Measurements from ENCODE around the gene ISL2.

The ISL2 gene

GRCh38 chr15:76391309-76391708 is 54.7 kb downstream of the ISL2 start:
- ATAC-seq = no peak
- TF ChIP-seq ZNF565 (CRISPR knock-in tag; conservative IDR thresholded peaks at IDR 0.05; ENCODE audit: low read depth) (no peak), CSDC2 (CRISPR knock-in tag; IDR thresholded peaks at IDR 0.05) (no peak), ZNF70 (CRISPR knock-in tag; IDR thresholded peaks at IDR 0.05) (no peak), OSR1 (CRISPR knock-in tag; IDR thresholded peaks at IDR 0.05) (no peak), SNAI2 (CRISPR knock-in tag; IDR thresholded peaks at IDR 0.05) (no peak), ARNTL (CRISPR knock-in tag; IDR thresholded peaks at IDR 0.05; ENCODE audit: borderline replicate concordance, low read depth) (no peak), TOX (CRISPR knock-in tag; IDR thresholded peaks at IDR 0.05; ENCODE audit: borderline replicate concordance) (no peak), CSRNP3 (CRISPR knock-in tag; IDR thresholded peaks at IDR 0.05) (no peak), ZNF8 (CRISPR knock-in tag; IDR thresholded peaks at IDR 0.05) (no peak), ZC3H10 (CRISPR knock-in tag; IDR thresholded peaks at IDR 0.05) (no peak), CREB5 (CRISPR knock-in tag; IDR thresholded peaks at IDR 0.05; ENCODE audit: low read depth) (no peak), PPARA (CRISPR knock-in tag; IDR thresholded peaks at IDR 0.05; ENCODE audit: borderline replicate concordance) (no peak), ESRRG (CRISPR knock-in tag; IDR thresholded peaks at IDR 0.05) (no peak), ZFP30 (CRISPR knock-in tag; IDR thresholded peaks at IDR 0.05) (no peak), ISL1 (CRISPR knock-in tag; IDR thresholded peaks at IDR 0.05) (no peak)
- TF ChIP-seq, protein P1, sequence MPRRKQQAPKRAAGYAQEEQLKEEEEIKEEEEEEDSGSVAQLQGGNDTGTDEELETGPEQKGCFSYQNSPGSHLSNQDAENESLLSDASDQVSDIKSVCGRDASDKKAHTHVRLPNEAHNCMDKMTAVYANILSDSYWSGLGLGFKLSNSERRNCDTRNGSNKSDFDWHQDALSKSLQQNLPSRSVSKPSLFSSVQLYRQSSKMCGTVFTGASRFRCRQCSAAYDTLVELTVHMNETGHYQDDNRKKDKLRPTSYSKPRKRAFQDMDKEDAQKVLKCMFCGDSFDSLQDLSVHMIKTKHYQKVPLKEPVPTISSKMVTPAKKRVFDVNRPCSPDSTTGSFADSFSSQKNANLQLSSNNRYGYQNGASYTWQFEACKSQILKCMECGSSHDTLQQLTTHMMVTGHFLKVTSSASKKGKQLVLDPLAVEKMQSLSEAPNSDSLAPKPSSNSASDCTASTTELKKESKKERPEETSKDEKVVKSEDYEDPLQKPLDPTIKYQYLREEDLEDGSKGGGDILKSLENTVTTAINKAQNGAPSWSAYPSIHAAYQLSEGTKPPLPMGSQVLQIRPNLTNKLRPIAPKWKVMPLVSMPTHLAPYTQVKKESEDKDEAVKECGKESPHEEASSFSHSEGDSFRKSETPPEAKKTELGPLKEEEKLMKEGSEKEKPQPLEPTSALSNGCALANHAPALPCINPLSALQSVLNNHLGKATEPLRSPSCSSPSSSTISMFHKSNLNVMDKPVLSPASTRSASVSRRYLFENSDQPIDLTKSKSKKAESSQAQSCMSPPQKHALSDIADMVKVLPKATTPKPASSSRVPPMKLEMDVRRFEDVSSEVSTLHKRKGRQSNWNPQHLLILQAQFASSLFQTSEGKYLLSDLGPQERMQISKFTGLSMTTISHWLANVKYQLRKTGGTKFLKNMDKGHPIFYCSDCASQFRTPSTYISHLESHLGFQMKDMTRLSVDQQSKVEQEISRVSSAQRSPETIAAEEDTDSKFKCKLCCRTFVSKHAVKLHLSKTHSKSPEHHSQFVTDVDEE (CRISPR knock-in tag; IDR thresholded peaks at IDR 0.05) = no peak

GRCh38 chr15:76391847-76392246 is 55.3 kb downstream of the ISL2 start:
- ATAC-seq = no peak
- no peak for TF ChIP-seq ZNF70 (CRISPR knock-in tag; IDR thresholded peaks at IDR 0.05)
- TF ChIP-seq, protein P2, sequence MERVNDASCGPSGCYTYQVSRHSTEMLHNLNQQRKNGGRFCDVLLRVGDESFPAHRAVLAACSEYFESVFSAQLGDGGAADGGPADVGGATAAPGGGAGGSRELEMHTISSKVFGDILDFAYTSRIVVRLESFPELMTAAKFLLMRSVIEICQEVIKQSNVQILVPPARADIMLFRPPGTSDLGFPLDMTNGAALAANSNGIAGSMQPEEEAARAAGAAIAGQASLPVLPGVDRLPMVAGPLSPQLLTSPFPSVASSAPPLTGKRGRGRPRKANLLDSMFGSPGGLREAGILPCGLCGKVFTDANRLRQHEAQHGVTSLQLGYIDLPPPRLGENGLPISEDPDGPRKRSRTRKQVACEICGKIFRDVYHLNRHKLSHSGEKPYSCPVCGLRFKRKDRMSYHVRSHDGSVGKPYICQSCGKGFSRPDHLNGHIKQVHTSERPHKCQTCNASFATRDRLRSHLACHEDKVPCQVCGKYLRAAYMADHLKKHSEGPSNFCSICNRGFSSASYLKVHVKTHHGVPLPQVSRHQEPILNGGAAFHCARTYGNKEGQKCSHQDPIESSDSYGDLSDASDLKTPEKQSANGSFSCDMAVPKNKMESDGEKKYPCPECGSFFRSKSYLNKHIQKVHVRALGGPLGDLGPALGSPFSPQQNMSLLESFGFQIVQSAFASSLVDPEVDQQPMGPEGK (CRISPR knock-in tag; IDR thresholded peaks at IDR 0.05; ENCODE audit: borderline replicate concordance) = no peak
- no peak for TF ChIP-seq CSDC2 (CRISPR knock-in tag; IDR thresholded peaks at IDR 0.05)
- TF ChIP-seq ZFP3 (CRISPR knock-in tag; IDR thresholded peaks at IDR 0.05) = no peak
